ENCODE data around the gene FAF1. TPM values are rescaled to one million over a fixed set of nuclear protein-coding genes. Genes with fewer than 3 reads are reported as not detected.

FAF1 gene
- total and polyA plus RNA-seq, 9 of the 15 experiments (the other 6 are each of a cell fraction or from before 2014, with no cell fraction given) = 48.7 to 225 (median 118) TPM

DNA sequence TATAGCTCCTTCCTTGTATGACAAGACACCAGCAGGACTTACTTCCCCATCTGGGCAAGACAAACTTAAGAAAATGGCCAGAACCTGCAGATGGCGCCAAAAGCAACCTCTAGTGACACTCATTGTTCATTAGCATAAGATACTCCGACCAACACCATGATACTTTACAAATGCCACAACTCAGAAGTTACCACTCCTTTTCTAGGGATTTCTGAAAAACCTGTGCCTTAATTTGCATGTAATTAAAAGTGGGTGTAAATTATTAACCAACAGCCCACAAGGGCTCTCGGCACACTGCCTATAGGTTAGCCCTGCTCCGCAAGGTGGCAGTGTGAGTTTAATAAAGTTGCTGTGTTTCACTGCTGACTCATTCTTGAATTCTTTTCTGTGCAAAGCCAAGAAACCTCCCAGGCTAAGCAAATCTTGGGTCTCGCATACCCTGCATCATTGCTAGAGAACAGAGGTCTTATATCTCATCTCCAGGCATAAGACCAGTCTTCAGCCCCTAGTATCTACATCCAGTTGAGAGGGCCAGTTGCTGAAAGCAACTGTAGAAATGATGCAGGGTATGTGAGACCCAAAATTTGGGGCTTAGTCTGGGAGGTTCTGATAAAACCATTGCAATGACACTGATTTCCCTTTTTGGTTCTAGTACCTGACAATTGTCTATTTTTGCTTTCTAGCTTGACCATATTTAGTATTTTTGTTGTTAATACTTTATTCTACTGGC, 86.4 kb downstream of the FAF1 start (continued):
- no peak; the same call in none of the 2 replicates for TF ChIP-seq NR2C1 (IDR thresholded peaks at IDR 0.05)
- no peak for TF ChIP-seq NR2C1 (tag; IDR thresholded peaks at IDR 0.05)
- TF ChIP-seq NCOA6 (IDR thresholded peaks at IDR 0.05) = peak; percentile 22; the same call in 1 of the 2 replicates
- TF ChIP-seq BDP1 (IDR thresholded peaks at IDR 0.05; ENCODE audit: insufficient read depth, insufficient read length) = no peak
- no peak for TF ChIP-seq PRPF4 (IDR thresholded peaks at IDR 0.05; ENCODE audit: insufficient read depth, low read depth, low read length, poor library complexity, severe bottlenecking)
- TF ChIP-seq FOXJ3 (CRISPR knock-in tag; IDR thresholded peaks at IDR 0.05) = no peak
- TF ChIP-seq, protein P1, sequence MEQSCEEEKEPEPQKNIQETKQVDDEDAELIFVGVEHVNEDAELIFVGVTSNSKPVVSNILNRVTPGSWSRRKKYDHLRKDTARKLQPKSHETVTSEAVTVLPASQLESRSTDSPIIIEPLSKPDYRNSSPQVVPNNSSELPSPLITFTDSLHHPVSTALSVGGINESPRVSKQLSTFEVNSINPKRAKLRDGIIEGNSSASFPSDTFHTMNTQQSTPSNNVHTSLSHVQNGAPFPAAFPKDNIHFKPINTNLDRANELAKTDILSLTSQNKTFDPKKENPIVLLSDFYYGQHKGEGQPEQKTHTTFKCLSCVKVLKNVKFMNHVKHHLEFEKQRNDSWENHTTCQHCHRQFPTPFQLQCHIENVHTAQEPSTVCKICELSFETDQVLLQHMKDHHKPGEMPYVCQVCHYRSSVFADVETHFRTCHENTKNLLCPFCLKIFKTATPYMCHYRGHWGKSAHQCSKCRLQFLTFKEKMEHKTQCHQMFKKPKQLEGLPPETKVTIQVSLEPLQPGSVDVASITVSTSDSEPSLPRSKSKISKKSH (CRISPR knock-in tag; IDR thresholded peaks at IDR 0.05) = no peak
- no peak for TF ChIP-seq POLR2G (IDR thresholded peaks at IDR 0.05; ENCODE audit: low read depth, low read length)
- TF ChIP-seq, protein P2, sequence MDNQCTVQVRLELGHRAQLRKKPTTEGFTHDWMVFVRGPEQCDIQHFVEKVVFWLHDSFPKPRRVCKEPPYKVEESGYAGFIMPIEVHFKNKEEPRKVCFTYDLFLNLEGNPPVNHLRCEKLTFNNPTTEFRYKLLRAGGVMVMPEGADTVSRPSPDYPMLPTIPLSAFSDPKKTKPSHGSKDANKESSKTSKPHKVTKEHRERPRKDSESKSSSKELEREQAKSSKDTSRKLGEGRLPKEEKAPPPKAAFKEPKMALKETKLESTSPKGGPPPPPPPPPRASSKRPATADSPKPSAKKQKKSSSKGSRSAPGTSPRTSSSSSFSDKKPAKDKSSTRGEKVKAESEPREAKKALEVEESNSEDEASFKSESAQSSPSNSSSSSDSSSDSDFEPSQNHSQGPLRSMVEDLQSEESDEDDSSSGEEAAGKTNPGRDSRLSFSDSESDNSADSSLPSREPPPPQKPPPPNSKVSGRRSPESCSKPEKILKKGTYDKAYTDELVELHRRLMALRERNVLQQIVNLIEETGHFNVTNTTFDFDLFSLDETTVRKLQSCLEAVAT (IDR thresholded peaks at IDR 0.05) = peak; percentile 39 to 64; a peak in 2 of 4 replicates
- TF ChIP-seq ARID2 (IDR thresholded peaks at IDR 0.05) = peak; percentile 85; the same call in 1 of the 2 replicates
- TF ChIP-seq, protein P3, sequence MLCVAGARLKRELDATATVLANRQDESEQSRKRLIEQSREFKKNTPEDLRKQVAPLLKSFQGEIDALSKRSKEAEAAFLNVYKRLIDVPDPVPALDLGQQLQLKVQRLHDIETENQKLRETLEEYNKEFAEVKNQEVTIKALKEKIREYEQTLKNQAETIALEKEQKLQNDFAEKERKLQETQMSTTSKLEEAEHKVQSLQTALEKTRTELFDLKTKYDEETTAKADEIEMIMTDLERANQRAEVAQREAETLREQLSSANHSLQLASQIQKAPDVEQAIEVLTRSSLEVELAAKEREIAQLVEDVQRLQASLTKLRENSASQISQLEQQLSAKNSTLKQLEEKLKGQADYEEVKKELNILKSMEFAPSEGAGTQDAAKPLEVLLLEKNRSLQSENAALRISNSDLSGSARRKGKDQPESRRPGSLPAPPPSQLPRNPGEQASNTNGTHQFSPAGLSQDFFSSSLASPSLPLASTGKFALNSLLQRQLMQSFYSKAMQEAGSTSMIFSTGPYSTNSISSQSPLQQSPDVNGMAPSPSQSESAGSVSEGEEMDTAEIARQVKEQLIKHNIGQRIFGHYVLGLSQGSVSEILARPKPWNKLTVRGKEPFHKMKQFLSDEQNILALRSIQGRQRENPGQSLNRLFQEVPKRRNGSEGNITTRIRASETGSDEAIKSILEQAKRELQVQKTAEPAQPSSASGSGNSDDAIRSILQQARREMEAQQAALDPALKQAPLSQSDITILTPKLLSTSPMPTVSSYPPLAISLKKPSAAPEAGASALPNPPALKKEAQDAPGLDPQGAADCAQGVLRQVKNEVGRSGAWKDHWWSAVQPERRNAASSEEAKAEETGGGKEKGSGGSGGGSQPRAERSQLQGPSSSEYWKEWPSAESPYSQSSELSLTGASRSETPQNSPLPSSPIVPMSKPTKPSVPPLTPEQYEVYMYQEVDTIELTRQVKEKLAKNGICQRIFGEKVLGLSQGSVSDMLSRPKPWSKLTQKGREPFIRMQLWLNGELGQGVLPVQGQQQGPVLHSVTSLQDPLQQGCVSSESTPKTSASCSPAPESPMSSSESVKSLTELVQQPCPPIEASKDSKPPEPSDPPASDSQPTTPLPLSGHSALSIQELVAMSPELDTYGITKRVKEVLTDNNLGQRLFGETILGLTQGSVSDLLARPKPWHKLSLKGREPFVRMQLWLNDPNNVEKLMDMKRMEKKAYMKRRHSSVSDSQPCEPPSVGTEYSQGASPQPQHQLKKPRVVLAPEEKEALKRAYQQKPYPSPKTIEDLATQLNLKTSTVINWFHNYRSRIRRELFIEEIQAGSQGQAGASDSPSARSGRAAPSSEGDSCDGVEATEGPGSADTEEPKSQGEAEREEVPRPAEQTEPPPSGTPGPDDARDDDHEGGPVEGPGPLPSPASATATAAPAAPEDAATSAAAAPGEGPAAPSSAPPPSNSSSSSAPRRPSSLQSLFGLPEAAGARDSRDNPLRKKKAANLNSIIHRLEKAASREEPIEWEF (CRISPR knock-in tag; IDR thresholded peaks at IDR 0.05) = no peak
- TF ChIP-seq RBM22 (IDR thresholded peaks at IDR 0.05; ENCODE audit: low read depth, low read length, poor library complexity, severe bottlenecking) = no peak
- TF ChIP-seq ZNF282 (CRISPR knock-in tag; IDR thresholded peaks at IDR 0.05) = no peak
- TF ChIP-seq NFE2L1 (tag; IDR thresholded peaks at IDR 0.05; ENCODE audit: borderline replicate concordance, low read depth) = peak; percentile 61; the same call in 1 of the 2 replicates
- no peak for TF ChIP-seq RUNX1 (IDR thresholded peaks at IDR 0.05; ENCODE audit: low read depth)
- peak; percentile 93 for TF ChIP-seq ZNF316 (IDR thresholded peaks at IDR 0.05)

Data from K562 (cell line).